HG02981 (cell line): ENCODE results near the gene AGO3.

Experiments used
- ATAC-seq: cut with Tn5 transposase; IDR thresholded peaks from one replicate; pipeline ENCODE4 v1.9.1; 2021; ENCODE audit warnings: mild to moderate bottlenecking, moderate library complexity; ENCODE audit not compliant: unreplicated experiment

Gene AGO3

DNA sequence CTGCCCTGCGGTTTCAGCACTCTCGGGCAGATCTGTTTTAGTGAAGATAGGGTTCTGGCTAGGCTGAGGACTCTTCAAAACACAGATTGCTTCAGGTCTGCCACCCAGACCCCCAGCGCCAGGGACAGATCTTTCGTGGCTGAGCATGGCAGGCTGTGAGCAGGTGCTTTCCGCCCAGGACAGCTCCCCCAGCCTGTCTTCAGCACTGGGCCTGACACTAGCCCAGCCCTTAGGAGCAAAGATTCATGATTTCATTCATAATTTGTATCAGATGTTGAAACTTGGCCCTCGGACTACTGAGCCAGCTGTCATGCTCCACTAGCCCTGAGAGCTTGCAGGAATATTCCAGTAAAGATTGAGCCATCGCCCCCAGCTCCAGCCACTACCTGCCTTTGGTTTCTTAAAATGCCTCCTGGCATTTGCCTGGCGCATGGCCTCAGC lies 163.7 kb downstream of the AGO3 start:
- no peak for ATAC-seq

- no peak for ATAC-seq
Measured at GRCh38 chr1:36095760-36096405, 165.0 kb downstream of the AGO3 start.

- ATAC-seq = no peak
Measured at GRCh38 chr1:36096500-36097432, 165.9 kb downstream of the AGO3 start.

DNA sequence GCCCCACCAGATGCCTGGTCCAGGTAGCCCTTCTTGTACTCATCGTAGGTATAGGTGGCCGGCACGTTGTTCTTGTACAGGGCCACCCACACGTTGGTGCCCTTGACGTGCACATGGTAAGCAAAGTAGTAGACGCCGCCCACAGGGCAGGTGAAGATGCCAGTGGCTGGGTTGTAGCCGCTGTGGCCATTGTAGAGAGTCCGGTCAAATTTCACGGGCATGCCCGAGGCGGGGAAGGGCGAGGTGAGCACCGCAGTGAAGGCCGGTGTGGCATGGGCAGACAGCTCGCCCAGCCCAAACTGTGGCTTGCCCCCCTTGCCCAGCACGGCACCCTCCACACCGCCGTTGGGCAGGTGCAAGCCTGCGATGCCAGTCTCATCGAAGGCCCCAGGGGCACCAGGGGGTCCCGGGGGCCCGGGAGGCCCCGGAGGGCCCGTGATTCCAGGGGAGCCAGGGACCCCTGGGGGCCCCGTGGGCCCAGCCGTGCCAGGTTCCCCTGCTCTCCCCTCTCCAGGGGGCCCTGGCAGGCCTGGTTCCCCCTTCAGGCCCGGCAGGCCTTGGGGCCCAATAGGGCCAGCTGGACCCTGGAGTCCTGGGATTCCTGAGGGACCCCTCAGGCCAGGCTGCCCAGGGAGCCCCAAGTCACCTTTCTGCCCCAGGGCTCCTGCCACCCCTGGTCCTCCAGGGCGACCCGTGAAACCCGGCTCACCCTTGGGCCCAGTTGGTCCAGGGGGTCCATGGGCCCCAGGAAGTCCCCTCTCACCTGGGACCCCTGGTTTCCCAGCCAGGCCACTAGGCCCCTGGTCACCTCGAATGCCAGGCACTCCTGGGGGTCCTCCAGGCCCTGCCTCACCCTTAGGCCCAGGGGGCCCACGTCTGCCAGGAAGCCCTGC lies 167.0 kb downstream of the AGO3 start:
- ATAC-seq = no peak

DNA sequence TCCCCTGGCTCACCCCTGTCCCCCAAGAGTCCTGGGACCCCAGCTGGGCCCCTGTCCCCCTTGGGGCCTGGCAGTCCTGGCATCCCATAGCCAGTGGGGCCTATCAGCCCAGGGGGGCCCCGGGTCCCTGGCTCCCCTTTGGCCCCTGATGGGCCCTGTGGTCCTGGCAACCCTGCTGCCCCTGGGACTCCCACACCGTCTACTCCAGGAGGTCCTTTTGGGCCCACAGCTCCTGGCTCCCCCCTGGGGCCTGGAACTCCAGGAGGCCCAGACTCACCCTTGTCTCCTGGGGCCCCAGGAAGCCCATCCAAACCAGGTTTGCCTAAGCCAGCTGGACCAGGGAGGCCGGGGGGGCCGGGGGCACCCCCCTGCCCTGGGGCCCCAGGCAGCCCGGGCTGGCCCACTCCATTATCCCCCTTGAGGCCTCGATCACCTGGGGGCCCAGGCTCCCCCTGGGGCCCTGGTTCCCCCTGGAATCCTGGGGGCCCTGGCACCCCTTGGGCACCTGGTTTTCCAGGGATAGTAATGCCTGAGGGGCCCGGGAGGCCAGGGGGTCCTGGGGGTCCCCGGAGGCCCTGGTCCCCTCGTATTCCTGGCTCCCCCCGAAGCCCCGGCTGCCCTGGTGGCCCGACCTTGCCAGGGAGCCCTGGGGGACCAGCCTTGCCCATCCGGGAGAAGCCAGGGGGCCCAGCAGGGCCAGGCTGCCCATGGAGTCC lies 167.9 kb downstream of the AGO3 start:
- ATAC-seq = no peak

DNA sequence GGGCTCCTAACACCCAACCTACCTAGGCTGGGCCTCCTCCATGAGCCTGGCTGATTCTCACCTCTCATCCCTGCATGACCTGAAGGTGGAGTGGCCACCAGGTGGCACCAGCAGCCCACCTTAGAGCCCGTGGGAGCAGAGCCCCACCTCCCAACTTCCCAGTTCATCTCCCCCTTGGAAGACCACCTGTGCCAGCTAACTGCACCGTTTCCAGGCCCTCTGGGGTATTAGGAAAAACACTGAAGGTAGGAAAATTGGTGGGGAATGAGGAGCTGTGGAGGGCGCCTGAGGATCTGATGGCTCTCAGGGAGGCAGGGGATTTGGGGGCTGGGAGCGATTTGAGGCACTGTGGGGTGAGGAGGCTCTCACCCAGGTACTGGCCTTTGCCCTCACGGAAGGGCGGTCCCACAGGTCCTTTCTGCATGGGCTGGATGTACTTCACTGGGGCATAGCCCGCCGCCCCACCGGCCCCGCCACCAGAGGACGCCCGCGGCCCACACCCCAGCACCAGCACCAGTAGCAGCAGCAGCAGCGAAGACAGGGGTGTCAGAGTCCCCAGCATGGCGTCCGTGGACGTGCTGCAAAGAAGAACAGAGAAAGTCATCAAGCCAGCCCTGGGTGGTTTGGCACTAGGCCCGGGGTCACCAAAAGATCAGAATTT lies 168.9 kb downstream of the AGO3 start:
- no peak for ATAC-seq

- ATAC-seq = no peak
Measured at GRCh38 chr1:36100376-36100775, 169.5 kb downstream of the AGO3 start.

- ATAC-seq = no peak
Measured at GRCh38 chr1:36101546-36101945, 170.6 kb downstream of the AGO3 start.

DNA sequence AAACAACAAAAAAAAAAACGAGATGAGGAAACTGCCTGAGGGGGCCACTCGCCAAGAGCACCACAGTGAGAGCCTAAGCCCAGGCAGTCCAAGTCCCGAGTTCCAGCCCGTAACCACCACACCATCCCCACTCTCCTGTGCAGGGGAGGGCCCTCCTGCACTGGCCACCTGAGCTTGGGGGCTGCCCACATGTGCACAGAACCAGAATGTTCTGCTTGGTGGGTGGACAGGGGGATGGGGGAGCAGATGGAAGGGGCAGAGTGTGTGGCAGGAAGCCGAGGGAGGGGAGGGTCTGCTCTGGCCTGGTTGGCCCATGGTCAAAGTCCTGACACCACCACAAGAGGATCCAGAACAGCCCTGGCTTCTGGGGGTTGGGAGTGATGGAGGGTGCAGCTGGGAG lies 175.4 kb downstream of the AGO3 start:
- no peak for ATAC-seq

GRCh38 chr1:36107394-36107793 lies 176.5 kb downstream of the AGO3 start:
- ATAC-seq = no peak

DNA sequence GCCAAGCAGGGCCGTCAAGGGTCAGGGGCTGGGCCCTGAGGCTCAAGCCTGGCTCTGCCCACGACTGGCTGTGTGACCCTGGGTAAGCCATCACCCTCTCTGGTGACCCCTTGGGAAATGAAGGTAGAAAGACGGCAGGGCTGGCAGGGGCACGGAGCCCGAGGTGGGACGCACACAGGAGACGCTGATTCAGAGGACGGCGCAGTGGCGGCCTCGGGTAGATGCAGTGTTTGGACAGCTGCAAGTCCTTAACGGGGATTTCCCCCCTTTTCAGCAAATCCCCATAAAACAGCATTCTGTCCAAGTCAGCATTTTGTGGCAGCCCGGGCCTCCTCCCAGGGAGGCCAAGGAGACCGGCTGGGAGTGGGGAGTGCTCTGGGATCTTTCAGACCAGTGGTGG lies 177.4 kb downstream of the AGO3 start:
- ATAC-seq = no peak

- no peak for ATAC-seq
Measured at GRCh38 chr1:36109041-36109679, 178.3 kb downstream of the AGO3 start.

DNA sequence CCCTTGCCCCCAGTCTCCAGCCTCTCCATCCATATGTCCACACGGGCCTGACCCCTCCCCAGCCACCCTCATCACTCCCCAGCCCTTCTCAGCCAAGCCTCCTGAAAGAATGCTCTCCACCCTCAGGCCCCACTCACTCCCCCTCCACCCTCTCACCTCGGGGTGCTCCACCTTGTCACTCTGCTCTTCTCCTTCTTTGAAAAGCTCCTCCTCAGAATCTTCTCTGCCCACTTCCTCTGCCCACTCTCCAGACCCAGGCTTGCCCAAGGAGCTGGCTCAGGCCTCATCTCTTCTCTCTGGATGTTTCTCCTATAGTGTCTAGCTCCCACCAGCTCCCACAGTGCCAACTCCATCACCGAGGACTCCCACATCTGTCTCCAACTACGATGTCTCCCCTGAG lies 180.2 kb downstream of the AGO3 start:
- no peak for ATAC-seq

- no peak for ATAC-seq
Measured at GRCh38 chr1:36112823-36113222, 181.9 kb downstream of the AGO3 start.

GRCh38 chr1:36114371-36114770 lies 183.5 kb downstream of the AGO3 start:
- no peak for ATAC-seq

DNA sequence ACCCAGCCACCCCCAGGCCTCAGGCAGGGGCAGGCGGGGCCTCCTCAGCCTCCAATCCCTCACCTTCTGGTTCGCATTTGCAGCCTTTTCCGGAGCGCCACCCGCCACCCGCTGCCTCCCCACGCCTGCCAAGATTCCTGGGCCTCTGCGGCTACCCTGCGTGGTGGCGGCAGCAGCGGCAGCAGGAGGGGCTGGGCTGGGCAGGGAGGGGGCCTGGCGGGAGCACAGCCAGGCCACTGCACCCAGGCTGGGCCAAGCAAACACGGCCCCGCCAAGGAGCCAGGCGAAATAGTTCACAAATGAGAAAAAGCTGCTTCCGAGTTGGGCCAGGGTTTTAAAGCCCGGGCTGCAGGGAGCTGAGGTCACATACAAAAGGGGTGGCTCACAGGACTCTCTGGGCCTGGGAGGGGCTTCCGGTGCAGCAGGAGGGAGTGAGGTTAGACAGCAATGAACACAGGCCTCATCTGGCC lies 184.3 kb downstream of the AGO3 start:
- ATAC-seq = no peak

DNA sequence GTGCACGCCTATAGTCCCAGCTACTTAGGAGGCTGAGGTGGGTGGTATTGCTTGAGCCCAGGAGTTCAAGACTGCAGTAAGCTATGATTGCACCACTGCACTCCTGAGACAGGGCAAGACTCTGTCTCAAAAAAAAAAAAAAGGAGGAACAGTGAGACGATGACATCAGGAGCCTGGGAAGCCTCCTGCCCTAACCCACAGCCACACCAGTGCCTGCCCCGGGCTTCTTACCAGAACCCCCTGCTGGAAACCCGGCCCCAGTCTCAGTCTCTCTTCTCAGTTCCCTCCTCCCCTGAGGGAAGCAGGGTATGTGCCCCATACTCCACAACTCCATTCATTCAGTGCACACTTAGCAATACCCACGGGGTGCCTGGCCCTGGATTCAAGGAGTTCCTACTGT lies 185.0 kb downstream of the AGO3 start:
- ATAC-seq = no peak

DNA sequence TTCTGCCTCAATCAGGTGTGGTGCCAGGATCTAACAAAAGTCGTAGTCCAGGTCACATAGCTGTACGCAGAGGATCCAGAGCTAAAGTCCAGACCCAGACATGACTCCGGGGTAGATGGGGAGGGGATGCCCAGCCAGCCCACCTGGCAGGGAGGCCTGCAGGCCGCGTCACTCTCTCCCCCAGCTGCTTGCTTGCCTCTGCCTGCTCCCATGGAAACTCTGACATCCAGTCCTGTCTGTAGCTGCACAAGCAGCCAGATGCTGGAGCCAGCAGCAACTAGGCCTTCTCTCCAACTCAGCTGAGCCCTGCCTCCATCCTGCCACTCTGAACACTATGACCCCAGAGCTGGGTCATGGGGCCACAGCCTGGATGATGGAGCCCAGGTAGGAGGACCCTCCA lies 186.0 kb downstream of the AGO3 start:
- no peak for ATAC-seq

GRCh38 chr1:36118447-36119204 lies 187.7 kb downstream of the AGO3 start:
- no peak for ATAC-seq
